HCT116 (cell line): ENCODE data around the gene ZNF621. TPM values are rescaled to one million over a fixed set of nuclear protein-coding genes. Genes with fewer than 3 reads are reported as not detected.

Source experiments
- ATAC-seq: fragments of 200-7000 bp; cut with Tn5 transposase; 2 replicates; pipeline ENCODE4 v1.9.1; 2020; ENCODE audit warnings: mild to moderate bottlenecking, moderate library complexity
- BruUV-seq: library from RNA; stranded (reverse); fragments of 400-500 nt; replicated peaks from 2 replicates; lab custom pipeline; 2021; lab: Mats Ljungman, UMichigan
- CTCF ChIA-PET: fragments of 300-600 bp; sonication (Branson Sonifier 250); formaldehyde crosslinking; loops from one replicate; lab custom pipeline; 2021; ENCODE audit warnings: antibody characterized with exemption; lab: Charles Lee
- POLR2A ChIA-PET: fragments of 300-600, 350-600 bp; sonication (Branson Sonifier 250); formaldehyde crosslinking; loops from one replicate; lab custom pipeline; 2021; ENCODE audit warnings: antibody characterized with exemption; lab: Charles Lee
- RAD21 ChIA-PET, 2 experiments: fragments of 300-600 bp; sonication (Branson Sonifier 250); formaldehyde crosslinking; loops; one replicate each; lab custom pipeline; 2023; ENCODE audit warnings: low total read pairs in 2 of 2; ENCODE audit not compliant: uncharacterized antibody in 2 of 2, unreplicated experiment in 2 of 2, low non-redundant PET in 1 of 2; lab: Charles Lee
- DNase-seq: peaks from one replicate; pipeline ENCODE4 v3.0.0-alpha.2; 2010; ENCODE audit warnings: low read depth, low spot score
- H2AFZ ChIP-seq: fragments of 200-600 bp; shearing (Covaris generic), sonication (generic); 2 replicates; pipeline ENCODE4 v1.6.1; 2017; ENCODE audit warnings: low read depth, mixed run types, mixed read lengths, antibody characterized with exemption, low read length; ENCODE audit not compliant: poor library complexity, severe bottlenecking
- H3K27ac ChIP-seq: 2 replicates; pipeline ENCODE4 v1.5.1; 2012; ENCODE audit warnings: low read depth, low read length
- H3K27me3 ChIP-seq: fragments of 200-600 bp; sonication (generic); 2 replicates; pipeline ENCODE4 v1.6.1; 2016; ENCODE audit warnings: mixed run types, low read length, mixed read lengths; ENCODE audit not compliant: insufficient read depth
- H3K36me3 ChIP-seq, 2 experiments: fragments of 200-500 bp in 1 of 2; fragments of 200-600 bp in 1 of 2; sonication (Bioruptor generic) in 1 of 2; sonication (generic) in 1 of 2; 2 replicates each; pipeline versions ENCODE4 v1.5.1 to v1.6.1; 2014 to 2016; ENCODE audit warnings: low read length in 2 of 2, inconsistent platforms in 1 of 2, mixed read lengths in 1 of 2, mixed run types in 1 of 2; ENCODE audit not compliant: insufficient read depth in 2 of 2, control insufficient read depth in 1 of 2
- H3K4me1 ChIP-seq, 2 experiments: fragments of 200-600 bp in 1 of 2; sonication (generic) in 1 of 2; 2 replicates each; pipeline versions ENCODE4 v1.5.1 to v1.6.1; 2012 to 2017; ENCODE audit warnings: low read length in 2 of 2, inconsistent platforms in 1 of 2, mild to moderate bottlenecking in 1 of 2, mixed read lengths in 1 of 2, mixed run types in 1 of 2, moderate library complexity in 1 of 2; ENCODE audit not compliant: insufficient read depth in 2 of 2, control insufficient read depth in 1 of 2
- H3K4me2 ChIP-seq: fragments of 200-600 bp; sonication (generic); 2 replicates; pipeline ENCODE4 v1.6.1; 2017; ENCODE audit warnings: mixed run types, low read length, mixed read lengths
- H3K4me3 ChIP-seq, 2 experiments: fragments of 200-600 bp in 1 of 2; sonication (generic) in 1 of 2; replicated peaks in 1 of 2; 2 replicates each; pipeline ENCODE4 v1.5.1; 2011 to 2016; ENCODE audit warnings: low read length in 2 of 2, control low read depth in 1 of 2, low read depth in 1 of 2, mild to moderate bottlenecking in 1 of 2, mixed read lengths in 1 of 2, mixed run types in 1 of 2
- H3K79me2 ChIP-seq: fragments of 200-600 bp; sonication (generic); 2 replicates; pipeline ENCODE4 v1.6.1; 2017; ENCODE audit warnings: mild to moderate bottlenecking, mixed run types, low read length, moderate library complexity, mixed read lengths; ENCODE audit not compliant: insufficient read depth
- H3K9ac ChIP-seq: fragments of 200-600 bp; sonication (generic); 2 replicates; pipeline ENCODE4 v1.6.1; 2016; ENCODE audit warnings: low read length, mixed read lengths
- H3K9me2 ChIP-seq: fragments of 200-600 bp; sonication (generic), shearing (Covaris generic); 2 replicates; pipeline ENCODE4 v1.6.1; 2017; ENCODE audit warnings: mixed run types, mild to moderate bottlenecking, moderate library complexity; ENCODE audit not compliant: insufficient read depth
- H3K9me3 ChIP-seq, 2 experiments: fragments of 200-500 bp in 1 of 2; fragments of 200-600 bp in 1 of 2; sonication (Bioruptor generic) in 1 of 2; sonication (generic) in 1 of 2; 2 replicates each; pipeline ENCODE4 v1.6.1; 2014 to 2017; ENCODE audit warnings: low read length in 2 of 2, mixed read lengths in 2 of 2, inconsistent platforms in 1 of 2, low read depth in 1 of 2, mild to moderate bottlenecking in 1 of 2, mixed run types in 1 of 2, moderate library complexity in 1 of 2; ENCODE audit not compliant: control insufficient read depth in 1 of 2, insufficient read depth in 1 of 2
- H4K20me1 ChIP-seq: fragments of 200-600 bp; sonication (generic), shearing (Covaris generic); 2 replicates; pipeline ENCODE4 v1.6.1; 2017; ENCODE audit warnings: mixed run types, mild to moderate bottlenecking, moderate library complexity; ENCODE audit not compliant: insufficient read depth
- ATF3 ChIP-seq: IDR thresholded peaks from 2 replicates; pipeline ENCODE4 v1.6.1; 2012
- CBX3 ChIP-seq: IDR thresholded peaks from 2 replicates; pipeline ENCODE4 v1.6.1; 2012; ENCODE audit warnings: low read depth
- CEBPB ChIP-seq: IDR thresholded peaks from 2 replicates; pipeline ENCODE4 v1.6.1; 2012; ENCODE audit warnings: low read depth
- CTCF ChIP-seq, 3 experiments: fragments of 200-600 bp in 1 of 3; sonication (generic) in 1 of 3; IDR thresholded peaks in 2 of 3; conservative IDR thresholded peaks in 1 of 3; 2 replicates each; pipeline ENCODE4 v1.5.1; 2012 to 2017; ENCODE audit warnings: low read depth in 2 of 3, low read length in 2 of 3, antibody characterized with exemption in 1 of 3, borderline replicate concordance in 1 of 3, control low read depth in 1 of 3, mild to moderate bottlenecking in 1 of 3, mixed read lengths in 1 of 3, mixed run types in 1 of 3, moderate library complexity in 1 of 3; ENCODE audit not compliant: insufficient read depth in 1 of 3
- EGR1 ChIP-seq: IDR thresholded peaks from 2 replicates; pipeline ENCODE4 v1.6.1; 2012; ENCODE audit warnings: low read depth
- EZH2 ChIP-seq: fragments of 200-600 bp; sonication (generic); IDR thresholded peaks from 2 replicates; pipeline ENCODE4 v1.6.1; 2017; ENCODE audit warnings: antibody characterized with exemption, mixed run types
- JUND ChIP-seq: IDR thresholded peaks from 2 replicates; pipeline ENCODE4 v1.6.1; 2012
- POLR2AphosphoS5 ChIP-seq: IDR thresholded peaks from 2 replicates; pipeline ENCODE4 v1.6.1; 2011; ENCODE audit warnings: mild to moderate bottlenecking, low read depth, low read length, moderate library complexity
- RAD21 ChIP-seq: IDR thresholded peaks from 2 replicates; pipeline ENCODE4 v1.6.1; 2012; ENCODE audit warnings: low read depth, mild to moderate bottlenecking
- SIN3A ChIP-seq: IDR thresholded peaks from 2 replicates; pipeline ENCODE4 v1.6.1; 2012; ENCODE audit warnings: low read depth
- SP1 ChIP-seq: IDR thresholded peaks from 2 replicates; pipeline ENCODE4 v1.6.1; 2012; ENCODE audit warnings: low read depth
- SRF ChIP-seq: IDR thresholded peaks from 2 replicates; pipeline ENCODE4 v1.6.1; 2012; ENCODE audit warnings: low read depth
- ZFX ChIP-seq: fragments of 450-650 bp; IDR thresholded peaks from 2 replicates; pipeline ENCODE4 v1.6.1; 2017
- ZNF274 ChIP-seq: fragments of 200-500 bp; sonication (Bioruptor generic); IDR thresholded peaks from 2 replicates; pipeline ENCODE4 v1.6.1; 2014; ENCODE audit warnings: mild to moderate bottlenecking, low read depth, low read length, inconsistent platforms
- intact Hi-C: fragments of 100-400 bp; cut with micrococcal nuclease; formaldehyde crosslinking; loops from 2 replicates; pipeline ENCODE4 v1.10.0; 2022
- total RNA-seq: library from RNA; stranded (reverse); gene quantifications from one replicate; pipeline ENCODE4 v1.2.1, GENCODE V29; 2021; ENCODE audit not compliant: unreplicated experiment
- TF ChIP-seq, protein P1 (sequence below): IDR thresholded peaks from 2 replicates; pipeline ENCODE4 v1.6.1; 2012; ENCODE audit warnings: low read depth
- TF ChIP-seq, protein P2 (sequence below): IDR thresholded peaks from 2 replicates; pipeline ENCODE4 v1.6.1; 2012

The ZNF621 gene
- total RNA-seq, 1 experiment from 2014 or later, result 23.5 TPM

DNA sequence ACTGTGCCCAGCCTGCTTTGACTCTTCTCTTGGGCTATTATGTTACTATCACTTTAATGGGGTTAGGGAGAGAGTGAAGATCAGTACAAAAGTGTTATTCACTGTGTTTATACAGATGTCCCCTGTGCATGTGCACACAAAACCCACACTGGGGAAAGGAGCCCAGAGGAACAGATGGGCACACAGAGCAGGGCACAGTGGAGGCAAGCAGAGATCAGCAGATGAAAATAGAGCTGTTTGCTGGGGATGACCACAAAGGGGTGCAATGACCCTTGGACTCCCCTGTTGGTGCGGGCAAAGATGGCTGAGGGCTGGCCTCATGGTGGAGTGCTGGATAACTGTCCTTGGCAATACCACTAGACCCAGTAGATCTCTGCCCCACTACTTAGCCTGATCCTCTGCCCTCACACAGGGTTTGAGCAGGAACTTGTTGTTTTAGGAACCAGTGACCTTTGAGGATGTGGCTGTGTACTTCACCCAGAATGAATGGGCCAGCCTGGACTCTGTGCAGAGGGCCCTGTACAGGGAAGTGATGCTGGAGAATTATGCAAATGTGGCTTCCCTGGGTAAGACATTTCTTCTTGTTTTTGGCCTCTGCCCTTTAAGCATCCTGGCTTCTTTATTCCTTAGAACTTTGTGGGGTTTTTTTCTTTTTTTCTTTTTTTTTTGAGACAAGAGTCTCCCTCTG is 13.6 kb upstream of the ZNF621 start (continued):
- TF ChIP-seq CBX3 (no peak), ZNF274 (no peak), EZH2 (no peak), SP1 (no peak), RAD21 (no peak)
- TF ChIP-seq, all 23 proteins: peak for 0

- no peak overlapping the region for H2AFZ ChIP-seq
- no peak overlapping the region for H3K4me2 ChIP-seq
- CTCF ChIA-PET, result no interaction called here
- no peak for DNase-seq
- TF ChIP-seq, protein P1, sequence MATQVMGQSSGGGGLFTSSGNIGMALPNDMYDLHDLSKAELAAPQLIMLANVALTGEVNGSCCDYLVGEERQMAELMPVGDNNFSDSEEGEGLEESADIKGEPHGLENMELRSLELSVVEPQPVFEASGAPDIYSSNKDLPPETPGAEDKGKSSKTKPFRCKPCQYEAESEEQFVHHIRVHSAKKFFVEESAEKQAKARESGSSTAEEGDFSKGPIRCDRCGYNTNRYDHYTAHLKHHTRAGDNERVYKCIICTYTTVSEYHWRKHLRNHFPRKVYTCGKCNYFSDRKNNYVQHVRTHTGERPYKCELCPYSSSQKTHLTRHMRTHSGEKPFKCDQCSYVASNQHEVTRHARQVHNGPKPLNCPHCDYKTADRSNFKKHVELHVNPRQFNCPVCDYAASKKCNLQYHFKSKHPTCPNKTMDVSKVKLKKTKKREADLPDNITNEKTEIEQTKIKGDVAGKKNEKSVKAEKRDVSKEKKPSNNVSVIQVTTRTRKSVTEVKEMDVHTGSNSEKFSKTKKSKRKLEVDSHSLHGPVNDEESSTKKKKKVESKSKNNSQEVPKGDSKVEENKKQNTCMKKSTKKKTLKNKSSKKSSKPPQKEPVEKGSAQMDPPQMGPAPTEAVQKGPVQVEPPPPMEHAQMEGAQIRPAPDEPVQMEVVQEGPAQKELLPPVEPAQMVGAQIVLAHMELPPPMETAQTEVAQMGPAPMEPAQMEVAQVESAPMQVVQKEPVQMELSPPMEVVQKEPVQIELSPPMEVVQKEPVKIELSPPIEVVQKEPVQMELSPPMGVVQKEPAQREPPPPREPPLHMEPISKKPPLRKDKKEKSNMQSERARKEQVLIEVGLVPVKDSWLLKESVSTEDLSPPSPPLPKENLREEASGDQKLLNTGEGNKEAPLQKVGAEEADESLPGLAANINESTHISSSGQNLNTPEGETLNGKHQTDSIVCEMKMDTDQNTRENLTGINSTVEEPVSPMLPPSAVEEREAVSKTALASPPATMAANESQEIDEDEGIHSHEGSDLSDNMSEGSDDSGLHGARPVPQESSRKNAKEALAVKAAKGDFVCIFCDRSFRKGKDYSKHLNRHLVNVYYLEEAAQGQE, result no peak
- no peak for TF ChIP-seq SIN3A
- TF ChIP-seq ATF3, result no peak
- no peak for TF ChIP-seq CTCF (IDR thresholded peaks at IDR 0.05 in 2 of 3, conservative IDR thresholded peaks at IDR 0.05 in 1 of 3; ENCODE audit: borderline replicate concordance in 1 of 3, insufficient read depth in 1 of 3, low read depth in 2 of 3, low read length in 2 of 3)
- no peak for TF ChIP-seq ZFX
- TF ChIP-seq SRF, result no peak
- TF ChIP-seq, protein P2, sequence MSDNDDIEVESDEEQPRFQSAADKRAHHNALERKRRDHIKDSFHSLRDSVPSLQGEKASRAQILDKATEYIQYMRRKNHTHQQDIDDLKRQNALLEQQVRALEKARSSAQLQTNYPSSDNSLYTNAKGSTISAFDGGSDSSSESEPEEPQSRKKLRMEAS, result no peak
- no peak for TF ChIP-seq EGR1
- no peak for TF ChIP-seq CEBPB
- no peak for TF ChIP-seq JUND
- no peak for TF ChIP-seq SP1
- no peak for TF ChIP-seq POLR2AphosphoS5
- TF ChIP-seq, all 23 proteins: peak for 0
- RAD21 ChIA-PET, result no interaction called here
- POLR2A ChIA-PET, result no interaction called here
- ATAC-seq, result no peak
- Histone ChIP-seq H3K4me1 (no peaks in the 10 kb centered on the region), H3K9me2 (no peaks in the 10 kb centered on the region), H3K4me3 (no peak overlapping the region), H3K9me3 (no peaks in the 10 kb centered on the region), H3K79me2 (no peaks in the 10 kb centered on the region), H3K9ac (no peak overlapping the region), H3K36me3 (peaks cover 8 to 9% of the 10 kb centered on the region in 2 experiments; a peak in 3 of 4 replicates), H4K20me1 (no peaks in the 10 kb centered on the region), H3K27me3 (no peaks in the 10 kb centered on the region), H3K27ac (no peak overlapping the region)
- intact Hi-C loops, result no loop called here
- BruUV-seq, result no TSS peak
These were observed 8.6 kb upstream of the ZNF621 start for GRCh38 chr3:40516201-40516600.
